ENCODE data around the gene CCT4. TPM values are rescaled to one million over a fixed set of nuclear protein-coding genes. Genes with fewer than 3 reads are reported as not detected.
"Not testable (repeated sequence)": the region's sequence is repeated elsewhere in the genome, so short reads cannot be mapped to it uniquely, and the experiment has no call there.

The CCT4 gene
- polyA plus RNA-seq, 1 donor (not counting 4 experiments of a cell fraction or from before 2014, with no cell fraction given): 227 TPM

- peaks cover 57% of the 10 kb centered on the region for H3K79me2 ChIP-seq (ENCODE audit: control insufficient read depth, insufficient read depth, low read length)
- DNase-seq (ENCODE audit: low read depth, low spot score) (no peak), FAIRE-seq (no peak)
- H2AFZ ChIP-seq (ENCODE audit: control insufficient read depth, low read length): no peak overlapping the region
- peaks cover 21% of the 10 kb centered on the region for H4K20me1 ChIP-seq (ENCODE audit: control insufficient read depth, extremely low read depth, insufficient read depth, low read length)
- no peak for TF ChIP-seq EZH2 (IDR thresholded peaks at IDR 0.05; ENCODE audit: low read length)
- no peak for TF ChIP-seq CTCF (optimal IDR thresholded peaks at IDR 0.05 in 1 of 3, IDR thresholded peaks at IDR 0.05 in 1 of 3, conservative IDR thresholded peaks at IDR 0.05 in 1 of 3; ENCODE audit: extremely low read depth in 1 of 3, insufficient read depth in 2 of 3, low read length in 3 of 3)
- dilution Hi-C loops (cut with MboI; ENCODE audit: extremely low pct_ligation_motif_present, low sequenced_read_pairs): no loop called here
- H3K9ac ChIP-seq (ENCODE audit: control insufficient read depth, extremely low read depth, insufficient read depth, low read length): no peak overlapping the region
- no peaks in the 10 kb centered on the region for H3K27me3 ChIP-seq (ENCODE audit: control insufficient read depth, extremely low read depth, insufficient read depth, low read length)
- H3K36me3 ChIP-seq (ENCODE audit: control insufficient read depth in 2 of 2, extremely low read depth in 1 of 2, insufficient read depth in 2 of 2, low read length in 2 of 2): peaks cover 7 to 9% of the 10 kb centered on the region in 2 experiments
- peaks cover 3% of the 10 kb centered on the region for H3K9me1 ChIP-seq (ENCODE audit: control insufficient read depth, extremely low read depth, insufficient read depth, low read length)
- H3K9me3 ChIP-seq (ENCODE audit: control insufficient read depth, low read depth, low read length): no peaks in the 10 kb centered on the region
- H3K27ac ChIP-seq (ENCODE audit: control insufficient read depth, insufficient read depth, low read length): no peak overlapping the region
- H3K4me1 ChIP-seq (ENCODE audit: control insufficient read depth, extremely low read depth, insufficient read depth, low read length): peaks cover 19% of the 10 kb centered on the region
- no peak overlapping the region for H3K4me3 ChIP-seq (ENCODE audit: control insufficient read depth in 2 of 3, extremely low read depth in 1 of 3, insufficient read depth in 2 of 3, low read depth in 1 of 3, low read length in 3 of 3)
- peak overlapping the region; percentile 98 for H3K4me2 ChIP-seq (ENCODE audit: control insufficient read depth, extremely low read depth, insufficient read depth, low read depth, low read length)
Observed at GRCh38 chr2:61885896-61886603, 2.4 kb downstream of the CCT4 start.

- Histone ChIP-seq H3K4me1 (ENCODE audit: control insufficient read depth, extremely low read depth, insufficient read depth, low read length) (peaks cover 33% of the 10 kb centered on the region), H2AFZ (ENCODE audit: control insufficient read depth, low read length) (no peak overlapping the region), H3K9me1 (ENCODE audit: control insufficient read depth, extremely low read depth, insufficient read depth, low read length) (peaks cover 3% of the 10 kb centered on the region), H3K36me3 (ENCODE audit: control insufficient read depth in 2 of 2, extremely low read depth in 1 of 2, insufficient read depth in 2 of 2, low read length in 2 of 2) (peaks cover 10 to 30% of the 10 kb centered on the region in 2 experiments), H3K27me3 (ENCODE audit: control insufficient read depth, extremely low read depth, insufficient read depth, low read length) (no peaks in the 10 kb centered on the region), H3K9ac (ENCODE audit: control insufficient read depth, extremely low read depth, insufficient read depth, low read length) (no peak overlapping the region), H3K27ac (ENCODE audit: control insufficient read depth, insufficient read depth, low read length) (no peak overlapping the region), H3K4me3 (ENCODE audit: control insufficient read depth in 2 of 3, extremely low read depth in 1 of 3, insufficient read depth in 2 of 3, low read depth in 1 of 3, low read length in 3 of 3) (no peak overlapping the region), H3K9me3 (ENCODE audit: control insufficient read depth, low read depth, low read length) (no peaks in the 10 kb centered on the region), H4K20me1 (ENCODE audit: control insufficient read depth, extremely low read depth, insufficient read depth, low read length) (peaks cover 23% of the 10 kb centered on the region), H3K4me2 (ENCODE audit: control insufficient read depth, extremely low read depth, insufficient read depth, low read depth, low read length) (no peak overlapping the region), H3K79me2 (ENCODE audit: control insufficient read depth, insufficient read depth, low read length) (peaks cover 61% of the 10 kb centered on the region)
- dilution Hi-C loops (cut with MboI; ENCODE audit: extremely low pct_ligation_motif_present, low sequenced_read_pairs): no loop called here
- TF ChIP-seq EZH2 (IDR thresholded peaks at IDR 0.05; ENCODE audit: low read length): no peak
- no peak for TF ChIP-seq CTCF (optimal IDR thresholded peaks at IDR 0.05 in 1 of 3, IDR thresholded peaks at IDR 0.05 in 1 of 3, conservative IDR thresholded peaks at IDR 0.05 in 1 of 3; ENCODE audit: extremely low read depth in 1 of 3, insufficient read depth in 2 of 3, low read length in 3 of 3)
- DNase-seq (ENCODE audit: low read depth, low spot score) (no peak), FAIRE-seq (no peak)
Observed at GRCh38 chr2:61882850-61883249, 5.6 kb downstream of the CCT4 start.

- H3K9me1 ChIP-seq (ENCODE audit: control insufficient read depth, extremely low read depth, insufficient read depth, low read length); dilution Hi-C loops (cut with MboI; ENCODE audit: extremely low pct_ligation_motif_present, low sequenced_read_pairs); H3K27me3 ChIP-seq (ENCODE audit: control insufficient read depth, extremely low read depth, insufficient read depth, low read length); FAIRE-seq; H3K4me3 ChIP-seq (ENCODE audit: control insufficient read depth in 2 of 3, extremely low read depth in 1 of 3, insufficient read depth in 2 of 3, low read depth in 1 of 3, low read length in 3 of 3); H4K20me1 ChIP-seq (ENCODE audit: control insufficient read depth, extremely low read depth, insufficient read depth, low read length); H3K9me3 ChIP-seq (ENCODE audit: control insufficient read depth, low read depth, low read length); H2AFZ ChIP-seq (ENCODE audit: control insufficient read depth, low read length); H3K9ac ChIP-seq (ENCODE audit: control insufficient read depth, extremely low read depth, insufficient read depth, low read length); DNase-seq (ENCODE audit: low read depth, low spot score): not testable (repeated sequence)
- Histone ChIP-seq H3K27ac (ENCODE audit: control insufficient read depth, insufficient read depth, low read length) (peak overlapping the region; percentile 31), H3K4me1 (ENCODE audit: control insufficient read depth, extremely low read depth, insufficient read depth, low read length) (peaks cover 18% of the 10 kb centered on the region), H3K4me2 (ENCODE audit: control insufficient read depth, extremely low read depth, insufficient read depth, low read depth, low read length) (peak overlapping the region; percentile 48), H3K36me3 (ENCODE audit: control insufficient read depth in 2 of 2, extremely low read depth in 1 of 2, insufficient read depth in 2 of 2, low read length in 2 of 2) (peaks cover 20 to 38% of the 10 kb centered on the region in 2 experiments), H3K79me2 (ENCODE audit: control insufficient read depth, insufficient read depth, low read length) (peaks cover 33% of the 10 kb centered on the region)
Observed at GRCh38 chr2:61879351-61879750, 9.1 kb downstream of the CCT4 start.

Data from keratinocyte (primary cell).